Lung microvascular endothelial cell (primary cell): ENCODE measurements around the gene SLC6A12. TPM values are rescaled to one million over a fixed set of nuclear protein-coding genes. Genes with fewer than 3 reads are reported as not detected.
"Not testable (repeated sequence)": the region's sequence is repeated elsewhere in the genome, so short reads cannot be mapped to it uniquely, and the experiment has no call there.

Experiments used
- DNase-seq, 2 donors: peaks; one replicate each; pipeline versions ENCODE4 v3.0.0 to v3.0.0-alpha.2; 2010; ENCODE audit warnings: low read depth in 2 of 2
- total RNA-seq: library from RNA; depleted of rRNA; stranded (reverse); fragments of >200 nt; gene quantifications from 2 replicates; pipeline ENCODE4 v1.2.1, GENCODE V29; 2014

SLC6A12 gene
- total RNA-seq: not detected in 2 replicates

GRCh38 chr12:214003-214741 lies at the start of gene SLC6A12:
TSS of gene SLC6A12 (minus strand) at chr12:214157. CDS start at chr12:209986, 4,171 bp downstream.
- no peak for DNase-seq

- peak in 1 of 2 donors; percentile 14 for DNase-seq
These were observed 49.6 kb upstream of the SLC6A12 start for GRCh38 chr12:263574-263973.

- no peak for DNase-seq
These were observed 48.9 kb upstream of the SLC6A12 start, which contains the start of gene SLC6A13 for GRCh38 chr12:262817-263216. TSS of gene SLC6A13 (minus strand) at chr12:262836. CDS start at chr12:260052, 2,784 bp downstream.

GRCh38 chr12:262113-262512 lies 48.2 kb upstream of the SLC6A12 start:
- no peak for DNase-seq

GRCh38 chr12:257521-258321 lies 43.8 kb upstream of the SLC6A12 start:
- DNase-seq: no peak

- no peak for DNase-seq
These were observed 43.0 kb upstream of the SLC6A12 start for GRCh38 chr12:256958-257357.

GRCh38 chr12:256225-256624 lies 42.3 kb upstream of the SLC6A12 start:
- no peak for DNase-seq

GRCh38 chr12:254912-255311 lies 41.0 kb upstream of the SLC6A12 start:
- DNase-seq: no peak

- DNase-seq: no peak
These were observed 40.1 kb upstream of the SLC6A12 start for GRCh38 chr12:254039-254438.

GRCh38 chr12:253116-253831 lies 39.3 kb upstream of the SLC6A12 start:
- no peak for DNase-seq

GRCh38 chr12:252636-253035 lies 38.7 kb upstream of the SLC6A12 start:
- DNase-seq: peak in 1 of 2 donors; percentile 29

GRCh38 chr12:247271-247670 lies 33.3 kb upstream of the SLC6A12 start:
- no peak for DNase-seq

- DNase-seq: no peak
These were observed 29.4 kb upstream of the SLC6A12 start for GRCh38 chr12:243381-243780.

GRCh38 chr12:242496-242895 lies 28.5 kb upstream of the SLC6A12 start:
- no peak for DNase-seq

GRCh38 chr12:241266-241665 lies 27.3 kb upstream of the SLC6A12 start:
- DNase-seq: no peak

- DNase-seq: no peak
These were observed 26.6 kb upstream of the SLC6A12 start for GRCh38 chr12:240566-240965.

GRCh38 chr12:238736-239398 lies 24.9 kb upstream of the SLC6A12 start:
- DNase-seq: no peak

GRCh38 chr12:238116-238515 lies 24.2 kb upstream of the SLC6A12 start:
- no peak for DNase-seq

- DNase-seq: no peak
These were observed 23.3 kb upstream of the SLC6A12 start for GRCh38 chr12:237026-237815.

- no peak for DNase-seq
These were observed 22.5 kb upstream of the SLC6A12 start for GRCh38 chr12:236445-236844.

- not testable (repeated sequence) for DNase-seq
These were observed 22.0 kb upstream of the SLC6A12 start for GRCh38 chr12:235967-236366.
